ENCODE results near the gene TUBB4B. TPM values are rescaled to one million over a fixed set of nuclear protein-coding genes. Genes with fewer than 3 reads are reported as not detected.

The TUBB4B gene
- total RNA-seq, 5 donors from 2014 or later (not counting 1 experiment from before 2014, with no cell fraction given), result 50.6 to 118 (median 95.3) TPM

GRCh38 chr9:137194909-137195308 is 46.2 kb upstream of the TUBB4B start:
- no peaks in the 10 kb centered on the region for H3K36me3 Mint-ChIP-seq
- H3K9me3 Mint-ChIP-seq, result no peaks in the 10 kb centered on the region
- peaks cover 0 to 11% of the 10 kb centered on the region in 2 experiments for H3K27me3 ChIP-seq (replicated peaks in 1 of 2; ENCODE audit: control insufficient read depth in 2 of 2, extremely low read depth in 1 of 2, insufficient read depth in 2 of 2, low read length in 1 of 2)
- ATAC-seq (replicated peaks in 1 of 4) (no peak), DNase-seq (no peak)
- H3K36me3 ChIP-seq (ENCODE audit: control insufficient read depth in 2 of 2, extremely low read depth in 1 of 2, insufficient read depth in 1 of 2, low read length in 1 of 2), result peaks cover 5 to 10% of the 10 kb centered on the region in 2 donors
- 83% methylated on average over 7 of the region's 10 CpGs for WGBS (ENCODE audit: insufficient coverage)
- no peak overlapping the region for H3K4me3 ChIP-seq (ENCODE audit: control insufficient read depth in 1 of 2, extremely low read depth in 1 of 2, low read length in 1 of 2)
- H3K27me3 Mint-ChIP-seq, result no peaks in the 10 kb centered on the region
- POLR2A ChIA-PET, result no interaction called here
- no peak overlapping the region for H3K27ac Mint-ChIP-seq
- CTCF ChIA-PET, result no interaction called here
- H3K9me3 ChIP-seq, result no peaks in the 10 kb centered on the region
- H3K4me1 Mint-ChIP-seq, result peaks cover 0 to 17% (median 6%) of the 10 kb centered on the region in 3 donors
- H3K4me3 Mint-ChIP-seq, result no peak overlapping the region
- H3K4me1 ChIP-seq (ENCODE audit: control insufficient read depth in 1 of 2, extremely low read depth in 1 of 2, insufficient read depth in 2 of 2, low read length in 2 of 2), result peaks cover 0 to 25% of the 10 kb centered on the region in 2 experiments
- no peak overlapping the region for H3K27ac ChIP-seq (ENCODE audit: low read length)

GRCh38 chr9:137195525-137196220 is 45.4 kb upstream of the TUBB4B start:
- Histone ChIP-seq H3K4me1 (ENCODE audit: control insufficient read depth in 1 of 2, extremely low read depth in 1 of 2, insufficient read depth in 2 of 2, low read length in 2 of 2) (peaks cover 0 to 18% of the 10 kb centered on the region in 2 experiments), H3K36me3 (ENCODE audit: control insufficient read depth in 2 of 2, extremely low read depth in 1 of 2, insufficient read depth in 1 of 2, low read length in 1 of 2) (peaks cover 2 to 4% of the 10 kb centered on the region in 2 donors), H3K27me3 (replicated peaks in 1 of 2; ENCODE audit: control insufficient read depth in 2 of 2, extremely low read depth in 1 of 2, insufficient read depth in 2 of 2, low read length in 1 of 2) (peaks cover 0 to 11% of the 10 kb centered on the region in 2 experiments), H3K27ac (ENCODE audit: low read length) (no peak overlapping the region), H3K4me3 (ENCODE audit: control insufficient read depth in 1 of 2, extremely low read depth in 1 of 2, low read length in 1 of 2) (no peak overlapping the region), H3K9me3 (no peaks in the 10 kb centered on the region)
- ATAC-seq (replicated peaks in 1 of 4) (no peak), DNase-seq (no peak)
- Mint-ChIP-seq H3K9me3 (no peaks in the 10 kb centered on the region), H3K27me3 (no peaks in the 10 kb centered on the region), H3K36me3 (no peaks in the 10 kb centered on the region), H3K4me1 (peaks cover 0 to 13% (median 3%) of the 10 kb centered on the region in 3 donors), H3K27ac (no peak overlapping the region), H3K4me3 (no peak overlapping the region)
- ChIA-PET POLR2A (no interaction called here), CTCF (no interaction called here)
- 90% methylated on average over 21 of the region's 21 CpGs for WGBS (ENCODE audit: insufficient coverage)

- ATAC-seq (replicated peaks in 1 of 4), result no peak
- H3K27ac Mint-ChIP-seq, result no peak overlapping the region
- peaks cover 4 to 29% of the 10 kb centered on the region in 2 experiments for H3K4me1 ChIP-seq (ENCODE audit: control insufficient read depth in 1 of 2, extremely low read depth in 1 of 2, insufficient read depth in 2 of 2, low read length in 2 of 2)
- H3K36me3 ChIP-seq (ENCODE audit: control insufficient read depth in 2 of 2, extremely low read depth in 1 of 2, insufficient read depth in 1 of 2, low read length in 1 of 2), result peaks cover 0 to 2% of the 10 kb centered on the region in 2 donors
- ChIA-PET POLR2A (no interaction called here), CTCF (no interaction called here)
- DNase-seq, result no peak
- H3K36me3 Mint-ChIP-seq, result no peaks in the 10 kb centered on the region
- H3K27ac ChIP-seq (ENCODE audit: low read length), result no peak overlapping the region
- no peaks in the 10 kb centered on the region for H3K9me3 ChIP-seq
- H3K27me3 ChIP-seq (replicated peaks in 1 of 2; ENCODE audit: control insufficient read depth in 2 of 2, extremely low read depth in 1 of 2, insufficient read depth in 2 of 2, low read length in 1 of 2), result peaks cover 0 to 11% of the 10 kb centered on the region in 2 experiments
- 92% methylated on average over 19 of the region's 19 CpGs for WGBS (ENCODE audit: insufficient coverage)
- peaks cover 6 to 29% (median 16%) of the 10 kb centered on the region in 3 donors for H3K4me1 Mint-ChIP-seq
- peak overlapping the region; percentile 36 to 78 (median 45) for H3K4me3 Mint-ChIP-seq
- no peaks in the 10 kb centered on the region for H3K9me3 Mint-ChIP-seq
- H3K27me3 Mint-ChIP-seq, result no peaks in the 10 kb centered on the region
- no peak overlapping the region for H3K4me3 ChIP-seq (ENCODE audit: control insufficient read depth in 1 of 2, extremely low read depth in 1 of 2, low read length in 1 of 2)
Measured at GRCh38 chr9:137198051-137198901, 42.8 kb upstream of the TUBB4B start.

GRCh38 chr9:137198902-137199283 is 42.2 kb upstream of the TUBB4B start:
- CTCF ChIA-PET, result no interaction called here
- no peaks in the 10 kb centered on the region for H3K36me3 Mint-ChIP-seq

GRCh38 chr9:137199411-137200121 is 41.5 kb upstream of the TUBB4B start:
- H3K27ac ChIP-seq (ENCODE audit: low read length), result no peak overlapping the region
- peak overlapping the region; percentile 74 to 81 (median 78) for H3K4me3 Mint-ChIP-seq
- no peak overlapping the region for H3K27ac Mint-ChIP-seq

More at GRCh38 chr9:137198902-137199283, 42.2 kb upstream of the TUBB4B start:
- Histone ChIP-seq H3K27ac (ENCODE audit: low read length) (no peak overlapping the region), H3K27me3 (replicated peaks in 1 of 2; ENCODE audit: control insufficient read depth in 2 of 2, extremely low read depth in 1 of 2, insufficient read depth in 2 of 2, low read length in 1 of 2) (peaks cover 0 to 11% of the 10 kb centered on the region in 2 experiments), H3K4me3 (ENCODE audit: control insufficient read depth in 1 of 2, extremely low read depth in 1 of 2, low read length in 1 of 2) (peak overlapping the region in 1 of 2 donors; percentile 11), H3K36me3 (ENCODE audit: control insufficient read depth in 2 of 2, extremely low read depth in 1 of 2, insufficient read depth in 1 of 2, low read length in 1 of 2) (peaks cover 0 to 2% of the 10 kb centered on the region in 2 donors), H3K9me3 (no peaks in the 10 kb centered on the region), H3K4me1 (ENCODE audit: control insufficient read depth in 1 of 2, extremely low read depth in 1 of 2, insufficient read depth in 2 of 2, low read length in 2 of 2) (peaks cover 5 to 35% of the 10 kb centered on the region in 2 experiments)
- H3K4me1 Mint-ChIP-seq, result peaks cover 8 to 33% (median 20%) of the 10 kb centered on the region in 3 donors
- H3K4me3 Mint-ChIP-seq, result peak overlapping the region in 2 of 3 donors; percentile 45 to 78
- 93% methylated on average over 6 of the region's 11 CpGs for WGBS (ENCODE audit: insufficient coverage)
- H3K27me3 Mint-ChIP-seq, result no peaks in the 10 kb centered on the region
- DNase-seq (no peak), ATAC-seq (replicated peaks in 1 of 4) (no peak)
- POLR2A ChIA-PET, result no interaction called here
- H3K9me3 Mint-ChIP-seq, result no peaks in the 10 kb centered on the region
- H3K27ac Mint-ChIP-seq, result no peak overlapping the region

More at GRCh38 chr9:137199411-137200121, 41.5 kb upstream of the TUBB4B start:
- 47% methylated on average over 42 of the region's 51 CpGs for WGBS (ENCODE audit: insufficient coverage)
- POLR2A ChIA-PET, result no interaction called here
- no peak for DNase-seq
- Histone ChIP-seq H3K27me3 (replicated peaks in 1 of 2; ENCODE audit: control insufficient read depth in 2 of 2, extremely low read depth in 1 of 2, insufficient read depth in 2 of 2, low read length in 1 of 2) (peaks cover 0 to 11% of the 10 kb centered on the region in 2 experiments), H3K4me1 (ENCODE audit: control insufficient read depth in 1 of 2, extremely low read depth in 1 of 2, insufficient read depth in 2 of 2, low read length in 2 of 2) (peaks cover 12 to 42% of the 10 kb centered on the region in 2 experiments), H3K36me3 (ENCODE audit: control insufficient read depth in 2 of 2, extremely low read depth in 1 of 2, insufficient read depth in 1 of 2, low read length in 1 of 2) (peaks cover 0 to 2% of the 10 kb centered on the region in 2 donors), H3K4me3 (ENCODE audit: control insufficient read depth in 1 of 2, extremely low read depth in 1 of 2, low read length in 1 of 2) (no peak overlapping the region), H3K9me3 (no peaks in the 10 kb centered on the region)
- Mint-ChIP-seq H3K4me1 (peaks cover 15 to 40% (median 27%) of the 10 kb centered on the region in 3 donors), H3K36me3 (no peaks in the 10 kb centered on the region), H3K9me3 (no peaks in the 10 kb centered on the region), H3K27me3 (no peaks in the 10 kb centered on the region)
- no peak for ATAC-seq (replicated peaks in 1 of 4)
- CTCF ChIA-PET, result no interaction called here
